Mononuclear cell (primary cell): Measurements from ENCODE around the gene STX2. TPM values are rescaled to one million over a fixed set of nuclear protein-coding genes. Genes with fewer than 3 reads are reported as not detected.
"Not testable (repeated sequence)": the region's sequence is repeated elsewhere in the genome, so short reads cannot be mapped to it uniquely, and the experiment has no call there.

ENCODE experiments used
- H3K27me3 ChIP-seq: 2 replicates; pipeline ENCODE4 v1.6.0; 2011; ENCODE audit warnings: low read length, control low read depth; ENCODE audit not compliant: insufficient read depth
- H3K4me1 ChIP-seq: 2 replicates; pipeline ENCODE4 v1.5.1; 2011; ENCODE audit warnings: mild to moderate bottlenecking, low read length, control low read depth; ENCODE audit not compliant: insufficient read depth
- H3K4me3 ChIP-seq: 2 replicates; pipeline ENCODE4 v1.5.1; 2011; ENCODE audit warnings: mild to moderate bottlenecking, low read length, moderate library complexity
- H3K9me3 ChIP-seq: 2 replicates; pipeline ENCODE4 v1.5.1; 2011; ENCODE audit warnings: low read depth, mild to moderate bottlenecking, control low read depth, low read length
- total RNA-seq: library from RNA; depleted of rRNA; stranded (reverse); fragments of >200 nt; gene quantifications from one replicate; pipeline ENCODE4 v1.2.3, GENCODE V29; 2012

The STX2 gene
- total RNA-seq, 1 donor, result 18.1 TPM

- no peaks in the 10 kb centered on the region for H3K9me3 ChIP-seq
- H3K4me1 ChIP-seq, result no peaks in the 10 kb centered on the region
- H3K27me3 ChIP-seq, result no peaks in the 10 kb centered on the region
- no peak overlapping the region for H3K4me3 ChIP-seq
Measured at GRCh38 chr12:130754234-130754901, 84.7 kb downstream of the STX2 start.

- Histone ChIP-seq H3K4me3 (no peak overlapping the region), H3K27me3 (no peaks in the 10 kb centered on the region), H3K4me1 (no peaks in the 10 kb centered on the region), H3K9me3 (no peaks in the 10 kb centered on the region)
Measured at GRCh38 chr12:130752692-130753230, 86.3 kb downstream of the STX2 start.

GRCh38 chr12:130752037-130752436 is 87.0 kb downstream of the STX2 start:
- H3K27me3 ChIP-seq, H3K4me3 ChIP-seq, H3K4me1 ChIP-seq, H3K9me3 ChIP-seq: not testable (repeated sequence)

- H3K9me3 ChIP-seq, result no peaks in the 10 kb centered on the region
Measured at GRCh38 chr12:130748786-130749185, 90.3 kb downstream of the STX2 start.

GRCh38 chr12:130747867-130748740 is 90.9 kb downstream of the STX2 start:
- Histone ChIP-seq H3K4me3 (no peak overlapping the region), H3K27me3 (no peaks in the 10 kb centered on the region), H3K9me3 (no peaks in the 10 kb centered on the region), H3K4me1 (no peaks in the 10 kb centered on the region)

More at GRCh38 chr12:130748786-130749185, 90.3 kb downstream of the STX2 start:
- H3K4me3 ChIP-seq, result no peak overlapping the region
- no peaks in the 10 kb centered on the region for H3K4me1 ChIP-seq
- no peaks in the 10 kb centered on the region for H3K27me3 ChIP-seq

- no peaks in the 10 kb centered on the region for H3K9me3 ChIP-seq
- no peak overlapping the region for H3K4me3 ChIP-seq
- no peaks in the 10 kb centered on the region for H3K27me3 ChIP-seq
- no peaks in the 10 kb centered on the region for H3K4me1 ChIP-seq
Measured at GRCh38 chr12:130746546-130746945, 92.5 kb downstream of the STX2 start.

- Histone ChIP-seq H3K4me1 (no peaks in the 10 kb centered on the region), H3K27me3 (no peaks in the 10 kb centered on the region), H3K4me3 (no peak overlapping the region), H3K9me3 (no peaks in the 10 kb centered on the region)
Measured at GRCh38 chr12:130745921-130746320, 93.1 kb downstream of the STX2 start.

GRCh38 chr12:130744274-130744673 is 94.8 kb downstream of the STX2 start:
- no peaks in the 10 kb centered on the region for H3K9me3 ChIP-seq
- H3K4me3 ChIP-seq, result no peak overlapping the region
- no peaks in the 10 kb centered on the region for H3K27me3 ChIP-seq
- no peaks in the 10 kb centered on the region for H3K4me1 ChIP-seq

- H3K27me3 ChIP-seq, result peaks cover under 1% of the 10 kb centered on the region
- no peaks in the 10 kb centered on the region for H3K4me1 ChIP-seq
- no peak overlapping the region for H3K4me3 ChIP-seq
- no peaks in the 10 kb centered on the region for H3K9me3 ChIP-seq
Measured at GRCh38 chr12:130743606-130744005, 95.4 kb downstream of the STX2 start.

- H3K4me1 ChIP-seq, result no peaks in the 10 kb centered on the region
- H3K27me3 ChIP-seq, result peaks cover 2% of the 10 kb centered on the region
- H3K9me3 ChIP-seq, result no peaks in the 10 kb centered on the region
- H3K4me3 ChIP-seq, result no peak overlapping the region
Measured at GRCh38 chr12:130743176-130743575, 95.9 kb downstream of the STX2 start.

GRCh38 chr12:130742716-130743115 is 96.3 kb downstream of the STX2 start:
- Histone ChIP-seq H3K27me3 (peaks cover 2% of the 10 kb centered on the region), H3K4me3 (no peak overlapping the region), H3K4me1 (no peaks in the 10 kb centered on the region), H3K9me3 (no peaks in the 10 kb centered on the region)

- peaks cover 2% of the 10 kb centered on the region for H3K27me3 ChIP-seq
- H3K4me3 ChIP-seq, result no peak overlapping the region
- no peaks in the 10 kb centered on the region for H3K4me1 ChIP-seq
- H3K9me3 ChIP-seq, result no peaks in the 10 kb centered on the region
Measured at GRCh38 chr12:130742112-130742511, 96.9 kb downstream of the STX2 start.

Other genes starting within 250 kb of the STX2 start
- not detected for gene RIMBP2, start 123.0 kb downstream of the STX2 start, total RNA-seq
- 234 TPM for gene RAN, start 32.8 kb upstream of the STX2 start, total RNA-seq
- gene ADGRD1, start 114.7 kb upstream of the STX2 start, total RNA-seq, result 2.3 TPM